Measurements from ENCODE around the gene PLCB2.

PLCB2 gene

DNA sequence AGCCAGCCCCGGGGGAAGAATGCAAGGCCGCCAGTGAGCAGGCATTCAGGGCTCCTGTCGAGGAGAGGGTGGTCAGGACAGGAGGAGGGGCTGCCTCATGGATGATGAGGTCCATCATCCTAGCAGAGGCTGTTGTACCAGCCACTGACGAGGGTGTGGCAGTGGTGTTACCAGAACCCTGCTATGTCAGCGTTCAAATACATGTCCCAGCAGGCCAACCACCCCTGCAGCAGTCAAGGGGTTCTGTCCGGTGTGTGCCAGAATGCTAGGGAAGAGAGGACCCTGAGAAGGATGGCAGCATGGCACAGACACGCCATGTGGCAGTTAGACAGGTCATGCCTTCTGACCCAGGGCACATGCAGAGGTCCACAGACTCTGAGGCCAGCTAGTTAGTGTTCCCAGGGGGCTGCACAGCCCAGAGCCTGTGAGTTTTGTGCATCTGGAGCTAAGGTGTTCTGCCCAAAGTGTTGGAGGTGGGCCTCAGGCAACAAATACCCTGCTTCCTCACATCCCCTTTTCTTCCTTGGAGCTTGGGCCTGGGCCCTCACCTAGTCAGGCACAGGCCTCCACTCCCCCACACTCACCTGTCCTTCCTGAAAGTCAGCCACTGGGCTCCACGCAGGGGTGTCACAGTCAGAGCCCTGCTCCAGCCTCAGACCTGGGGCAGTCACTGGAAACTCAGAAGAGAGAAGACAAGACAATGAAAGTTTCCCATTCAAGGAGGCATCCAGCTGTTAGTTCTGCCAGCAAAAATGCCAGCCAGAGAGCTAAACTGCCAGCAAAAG is 61.0 kb downstream of the PLCB2 start:
- DNase-seq = no peak

- DNase-seq = no peak
Measured at GRCh38 chr15:40245666-40246450, 61.9 kb downstream of the PLCB2 start.

GRCh38 chr15:40244961-40245523 is 62.7 kb downstream of the PLCB2 start:
- DNase-seq = no peak

- no peak for DNase-seq
Measured at GRCh38 chr15:40243126-40243810, 64.5 kb downstream of the PLCB2 start.

- no peak for DNase-seq
Measured at GRCh38 chr15:40242601-40243000, 65.1 kb downstream of the PLCB2 start.

DNA sequence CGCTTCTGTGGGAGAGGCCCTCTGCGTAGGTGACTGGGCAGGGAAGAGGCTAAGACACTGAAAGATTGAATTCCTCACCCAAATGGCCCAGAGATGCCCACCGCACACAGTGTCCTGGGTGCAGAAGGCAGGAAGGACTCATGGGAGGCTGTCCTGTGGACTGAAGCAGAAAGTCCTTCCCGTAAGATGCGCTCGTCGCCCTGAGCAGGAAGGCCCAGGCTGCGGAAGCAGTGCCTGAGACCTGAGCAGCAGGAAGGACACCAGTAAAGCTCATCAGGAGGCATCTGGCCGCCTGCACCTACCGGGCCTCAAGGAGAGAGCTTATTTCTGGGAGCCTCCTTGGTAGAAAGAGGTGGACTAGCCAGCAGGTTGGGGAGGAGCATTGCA is 65.5 kb downstream of the PLCB2 start:
- no peak for DNase-seq

DNA sequence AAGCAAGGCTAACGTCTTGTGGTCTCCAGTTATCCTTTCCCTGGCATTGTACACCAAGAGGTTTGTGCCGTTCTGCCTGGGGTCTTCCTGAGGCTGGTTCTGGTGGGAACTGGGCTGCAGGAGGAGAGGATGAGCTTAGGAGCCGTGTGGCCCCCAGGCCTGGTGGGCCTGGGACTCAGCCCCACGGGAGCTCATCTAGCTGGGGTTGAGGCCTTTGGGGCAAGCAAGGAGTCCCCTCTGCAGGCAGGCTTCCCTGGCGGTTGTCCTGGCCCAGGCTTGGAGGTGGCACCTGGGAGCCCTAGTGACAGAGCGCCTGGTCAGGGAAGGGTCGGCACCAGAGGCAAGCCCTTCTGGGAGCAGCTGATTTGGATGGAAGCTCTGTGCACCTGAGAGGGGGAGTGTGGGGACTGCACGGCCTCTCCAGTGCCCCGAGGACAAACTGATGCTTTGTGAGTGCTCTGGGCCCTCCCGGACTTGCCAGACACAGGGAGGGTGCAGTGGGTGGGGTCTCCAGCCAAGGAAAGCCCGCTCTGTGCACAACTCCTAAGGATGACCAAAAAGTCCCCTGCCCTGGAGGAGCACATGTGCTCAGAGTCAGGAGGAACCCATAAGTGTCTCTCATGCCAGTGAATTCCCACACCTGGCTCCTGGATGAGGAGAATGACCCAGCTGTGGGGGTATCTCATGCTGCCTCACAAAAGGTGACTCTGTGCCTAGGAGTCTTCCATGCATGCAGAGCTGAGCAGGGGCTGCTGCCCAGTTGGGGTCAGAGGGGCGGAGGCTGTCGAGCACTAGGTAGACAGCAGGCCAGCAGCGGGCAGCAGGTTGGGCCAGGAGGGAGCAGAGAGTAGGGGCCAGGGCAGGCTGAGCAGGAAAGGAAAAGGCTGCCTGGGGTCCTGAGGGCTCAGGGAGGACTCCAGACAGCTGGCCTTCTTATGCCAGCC is 66.2 kb downstream of the PLCB2 start:
- DNase-seq = no peak

- no peak for DNase-seq
Measured at GRCh38 chr15:40240619-40241221, 67.0 kb downstream of the PLCB2 start.

DNA sequence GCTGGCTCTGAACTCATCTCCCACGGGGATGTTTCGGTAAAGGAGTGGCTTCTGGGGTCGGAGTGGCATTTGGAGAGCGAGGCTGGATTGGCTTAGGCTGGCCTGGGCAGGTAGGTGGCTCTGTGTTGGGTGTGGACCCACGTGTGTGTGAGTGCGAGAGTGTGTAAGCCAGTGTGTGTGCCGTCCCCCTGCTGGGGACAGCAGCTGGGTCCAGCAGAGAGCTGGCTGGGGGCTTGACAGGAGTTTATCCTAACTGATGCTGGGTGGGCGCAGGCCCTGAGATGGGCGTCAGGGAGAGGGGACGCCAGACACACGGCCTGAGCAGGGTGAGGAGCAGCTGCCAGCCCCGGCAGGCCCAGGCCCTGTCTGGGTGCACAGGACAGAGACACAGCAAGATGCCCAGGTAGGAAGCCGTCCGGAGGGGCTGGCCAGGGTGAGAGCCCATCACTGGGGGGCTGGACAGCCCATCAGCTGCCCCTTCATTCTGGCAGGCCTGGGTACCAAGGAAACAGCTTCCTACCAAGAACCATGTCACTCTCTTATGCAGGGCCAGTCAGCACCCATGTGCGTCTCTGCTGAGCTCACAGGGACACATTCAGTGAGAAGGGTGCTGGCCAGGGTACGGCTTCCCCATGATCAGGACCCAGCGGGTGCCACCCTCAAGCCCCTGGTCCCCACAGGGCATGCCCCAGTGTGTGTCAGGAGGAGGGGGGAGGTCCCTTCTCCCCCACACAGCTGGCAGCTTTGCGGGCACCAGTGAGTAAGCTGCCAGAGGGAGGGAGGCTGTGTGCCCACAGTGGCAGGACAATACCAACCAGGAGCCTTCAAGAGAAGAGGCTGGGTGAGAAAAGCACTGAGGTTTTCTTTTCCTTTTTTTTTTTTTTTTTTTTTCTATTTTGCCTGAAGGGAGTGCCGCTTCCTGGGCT is 67.8 kb downstream of the PLCB2 start:
- no peak for DNase-seq

DNA sequence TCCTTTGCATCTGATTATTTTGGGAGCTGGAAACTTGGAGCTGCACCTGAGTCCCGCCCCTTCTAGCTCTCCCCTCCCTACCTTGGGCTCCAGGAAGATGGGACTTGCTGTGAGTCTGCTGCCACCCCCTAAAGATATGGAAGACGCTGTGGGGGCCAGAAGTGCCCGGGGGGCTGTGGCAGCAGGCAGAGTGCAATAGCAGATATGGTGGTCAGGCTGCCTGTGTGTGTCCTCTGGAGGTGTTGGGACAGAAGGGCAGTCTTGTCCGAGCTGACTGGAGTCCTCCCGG is 68.4 kb downstream of the PLCB2 start:
- DNase-seq = no peak

- peak; percentile 66 for DNase-seq
Measured at GRCh38 chr15:40238532-40239403, 69.0 kb downstream of the PLCB2 start, which contains the start of gene PAK6. PAK6 (plus strand) TSS chr15:40239063; CDS start chr15:40264786, 25,723 bp downstream.

Data from NCI-H2171 treated with DMSO at 0.1 percent for 48 hours (cell line).